C4-2B (cell line): ENCODE results near the gene RBM20.
"Not testable (repeated sequence)": the region's sequence is repeated elsewhere in the genome, so short reads cannot be mapped to it uniquely, and the experiment has no call there.

Source experiments
- H3K27ac ChIP-seq: fragments of 450-650 bp; 2 replicates; pipeline ENCODE4 v1.5.1; 2017
- ZFX ChIP-seq: fragments of 450-650 bp; IDR thresholded peaks from 2 replicates; pipeline ENCODE4 v1.6.1; 2017
- TF ChIP-seq, protein P1 (sequence below): fragments of 450-650 bp; conservative IDR thresholded peaks from 2 replicates; pipeline ENCODE4 v1.5.1; 2017; ENCODE audit warnings: mild to moderate bottlenecking

RBM20 gene

DNA sequence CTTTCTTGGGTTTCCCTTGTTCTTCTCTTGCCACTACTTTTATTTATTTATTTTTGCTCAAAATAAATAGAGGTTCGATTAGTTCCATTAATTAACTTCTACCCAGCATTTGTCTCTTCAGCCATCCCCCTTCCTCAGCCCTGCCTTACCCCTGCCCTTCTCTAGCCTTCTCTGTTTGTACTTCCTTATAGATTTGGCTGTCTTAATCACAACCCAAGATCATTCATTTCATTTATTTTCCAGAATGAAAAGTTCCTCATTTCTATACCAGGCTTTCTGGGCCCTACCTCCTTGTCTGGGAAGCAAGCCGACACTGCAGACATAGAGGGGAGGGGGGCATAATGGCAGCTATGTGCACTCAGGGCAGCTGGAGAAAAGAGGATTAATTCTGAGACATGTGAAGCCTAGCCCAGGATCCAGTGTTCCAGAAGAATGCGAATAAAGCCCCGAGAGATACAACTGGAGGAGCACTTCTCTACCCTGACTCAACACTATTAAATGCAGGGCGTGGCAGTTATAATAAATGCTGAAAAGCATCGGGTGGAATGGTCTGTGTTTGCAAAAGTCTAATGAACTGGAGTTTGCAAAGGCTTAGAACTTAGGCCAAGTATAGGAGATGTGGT, 221.2 kb downstream of the RBM20 start:
- TF ChIP-seq, protein P1, sequence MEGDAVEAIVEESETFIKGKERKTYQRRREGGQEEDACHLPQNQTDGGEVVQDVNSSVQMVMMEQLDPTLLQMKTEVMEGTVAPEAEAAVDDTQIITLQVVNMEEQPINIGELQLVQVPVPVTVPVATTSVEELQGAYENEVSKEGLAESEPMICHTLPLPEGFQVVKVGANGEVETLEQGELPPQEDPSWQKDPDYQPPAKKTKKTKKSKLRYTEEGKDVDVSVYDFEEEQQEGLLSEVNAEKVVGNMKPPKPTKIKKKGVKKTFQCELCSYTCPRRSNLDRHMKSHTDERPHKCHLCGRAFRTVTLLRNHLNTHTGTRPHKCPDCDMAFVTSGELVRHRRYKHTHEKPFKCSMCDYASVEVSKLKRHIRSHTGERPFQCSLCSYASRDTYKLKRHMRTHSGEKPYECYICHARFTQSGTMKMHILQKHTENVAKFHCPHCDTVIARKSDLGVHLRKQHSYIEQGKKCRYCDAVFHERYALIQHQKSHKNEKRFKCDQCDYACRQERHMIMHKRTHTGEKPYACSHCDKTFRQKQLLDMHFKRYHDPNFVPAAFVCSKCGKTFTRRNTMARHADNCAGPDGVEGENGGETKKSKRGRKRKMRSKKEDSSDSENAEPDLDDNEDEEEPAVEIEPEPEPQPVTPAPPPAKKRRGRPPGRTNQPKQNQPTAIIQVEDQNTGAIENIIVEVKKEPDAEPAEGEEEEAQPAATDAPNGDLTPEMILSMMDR, result no peak
- no peak for TF ChIP-seq ZFX
- H3K27ac ChIP-seq, result no peak overlapping the region

GRCh38 chr10:110865809-110866482, 221.8 kb downstream of the RBM20 start:
- TF ChIP-seq ZFX, result no peak
- TF ChIP-seq, protein P1, result no peak
- H3K27ac ChIP-seq, result no peak overlapping the region

- H3K27ac ChIP-seq, result not testable (repeated sequence)
These were observed 223.1 kb downstream of the RBM20 start for GRCh38 chr10:110867011-110867806.

- no peak overlapping the region for H3K27ac ChIP-seq
- TF ChIP-seq ZFX, result no peak
- TF ChIP-seq, protein P1, result no peak
These were observed 223.8 kb downstream of the RBM20 start for GRCh38 chr10:110867807-110868465.

DNA sequence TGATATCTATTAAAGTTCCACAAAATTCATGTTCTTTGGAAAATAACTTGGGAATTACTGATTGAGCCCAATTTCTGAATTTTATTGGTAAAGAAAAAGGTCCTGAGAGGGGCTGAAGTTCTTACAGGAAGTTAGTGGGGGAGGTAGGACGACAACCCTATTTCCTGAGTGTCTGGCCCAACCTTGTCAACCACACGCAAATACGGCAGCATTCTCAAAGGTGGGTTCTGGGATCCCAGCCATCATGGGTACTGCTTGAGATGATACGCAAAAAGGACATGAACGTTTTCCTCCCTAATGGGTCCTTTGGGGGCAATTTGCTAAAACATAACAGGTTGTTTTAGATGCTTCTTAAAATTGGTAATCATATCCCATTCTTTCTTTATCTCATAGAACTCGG, 224.8 kb downstream of the RBM20 start:
- no peak overlapping the region for H3K27ac ChIP-seq

GRCh38 chr10:110870823-110871297, 226.7 kb downstream of the RBM20 start:
- TF ChIP-seq ZFX, result no peak
- H3K27ac ChIP-seq, result peak overlapping the region; percentile 87

More for the DNA sequence above, 224.8 kb downstream of the RBM20 start:
- TF ChIP-seq, protein P1, result no peak
- TF ChIP-seq ZFX, result no peak

GRCh38 chr10:110871298-110872084, 227.4 kb downstream of the RBM20 start, which contains the start of gene PDCD4:
PDCD4 (plus strand) TSS chr10:110871928; CDS start chr10:110876028, 4,100 bp downstream.
- no peak for TF ChIP-seq ZFX
- TF ChIP-seq, protein P1, result no peak
- peak within 1 kb of the TSS; percentile 87 for H3K27ac ChIP-seq
